Trophoblast cell (in vitro differentiated cells and primary cell): ENCODE data around the gene RNFT2.

Experiments used
- DNase-seq, 2 donors: peaks; one replicate each; pipeline ENCODE4 v3.0.0-alpha.2; 2016
- H2AFZ ChIP-seq: 2 replicates; pipeline ENCODE4 v1.6.1; 2013; ENCODE audit warnings: low read length, moderate library complexity, mild to moderate bottlenecking; ENCODE audit not compliant: insufficient read depth, poor library complexity
- H2AK5ac ChIP-seq: 2 replicates; pipeline ENCODE4 v1.6.1; 2013; ENCODE audit warnings: mild to moderate bottlenecking, low read length
- H2BK120ac ChIP-seq: 2 replicates; pipeline ENCODE4 v1.6.1; 2013; ENCODE audit warnings: low read length, mild to moderate bottlenecking, moderate library complexity; ENCODE audit not compliant: insufficient read depth, poor library complexity
- H2BK12ac ChIP-seq: 2 replicates; pipeline ENCODE4 v1.6.1; 2013; ENCODE audit warnings: mild to moderate bottlenecking, low read length, moderate library complexity
- H2BK5ac ChIP-seq: 2 replicates; pipeline ENCODE4 v1.6.1; 2013; ENCODE audit warnings: low read length, low read depth, moderate library complexity, mild to moderate bottlenecking; ENCODE audit not compliant: poor library complexity
- H3K14ac ChIP-seq: 2 replicates; pipeline ENCODE4 v1.6.1; 2013; ENCODE audit warnings: mild to moderate bottlenecking, low read length
- H3K18ac ChIP-seq: 2 replicates; pipeline ENCODE4 v1.6.1; 2013; ENCODE audit warnings: mild to moderate bottlenecking, low read length
- H3K23ac ChIP-seq: 2 replicates; pipeline ENCODE4 v1.6.1; 2013; ENCODE audit warnings: low read length
- H3K27ac ChIP-seq: 2 replicates; pipeline ENCODE4 v1.5.1; 2013; ENCODE audit warnings: low read depth, mild to moderate bottlenecking, inconsistent platforms, low read length, moderate library complexity
- H3K27me3 ChIP-seq: 2 replicates; pipeline ENCODE4 v1.6.1; 2013; ENCODE audit warnings: inconsistent platforms, mild to moderate bottlenecking, low read length, moderate library complexity; ENCODE audit not compliant: insufficient read depth
- H3K36me3 ChIP-seq, 2 experiments: 1 replicate in 1 of 2; 2 replicates in 1 of 2; pipeline ENCODE4 v1.6.1; 2013; ENCODE audit warnings: low read length in 2 of 2, mild to moderate bottlenecking in 2 of 2, moderate library complexity in 1 of 2; ENCODE audit not compliant: insufficient read depth in 2 of 2, control insufficient read depth in 1 of 2
- H3K4ac ChIP-seq: 2 replicates; pipeline ENCODE4 v1.6.1; 2013; ENCODE audit warnings: low read depth, mild to moderate bottlenecking, low read length, moderate library complexity
- H3K4me1 ChIP-seq, 2 experiments: 1 replicate in 1 of 2; 2 replicates in 1 of 2; pipeline ENCODE4 v1.6.1; 2013; ENCODE audit warnings: low read length in 2 of 2, mild to moderate bottlenecking in 2 of 2, moderate library complexity in 1 of 2; ENCODE audit not compliant: insufficient read depth in 2 of 2, control insufficient read depth in 1 of 2
- H3K4me2 ChIP-seq: 2 replicates; pipeline ENCODE4 v1.6.1; 2013; ENCODE audit warnings: inconsistent platforms, mild to moderate bottlenecking, low read length, moderate library complexity
- H3K4me3 ChIP-seq: 2 replicates; pipeline ENCODE4 v1.5.1; 2013; ENCODE audit warnings: mild to moderate bottlenecking, low read depth, low read length, inconsistent platforms
- H3K79me1 ChIP-seq: one replicate; pipeline ENCODE4 v1.6.1; 2013; ENCODE audit warnings: low read length
- H3K79me2 ChIP-seq: 2 replicates; pipeline ENCODE4 v1.6.1; 2013; ENCODE audit warnings: low read length, mild to moderate bottlenecking; ENCODE audit not compliant: control insufficient read depth, insufficient read depth, poor library complexity
- H3K9ac ChIP-seq: 2 replicates; pipeline ENCODE4 v1.6.1; 2013; ENCODE audit warnings: mild to moderate bottlenecking, low read length
- H3K9me3 ChIP-seq: 2 replicates; pipeline ENCODE4 v1.6.1; 2013; ENCODE audit warnings: low read depth, mild to moderate bottlenecking, control low read depth, inconsistent platforms, low read length; ENCODE audit not compliant: insufficient read depth
- H4K12ac ChIP-seq: 2 replicates; pipeline ENCODE4 v1.6.1; 2013; ENCODE audit warnings: low read depth, mild to moderate bottlenecking, low read length, moderate library complexity
- H4K8ac ChIP-seq: 2 replicates; pipeline ENCODE4 v1.6.1; 2013; ENCODE audit warnings: low read depth, mild to moderate bottlenecking, low read length, moderate library complexity
- H4K91ac ChIP-seq: one replicate; pipeline ENCODE4 v1.6.1; 2013; ENCODE audit warnings: low read depth, mild to moderate bottlenecking, low read length, moderate library complexity
- WGBS: extraction: QIAGEN DNeasy Blood & Tissue Kit; methylation state at CpG from one replicate; pipeline ENCODE4 v1.1.7; 2013; ENCODE audit warnings: missing lambda C conversion rate; ENCODE audit not compliant: insufficient read length, insufficient coverage; ENCODE audit errors: extremely low coverage; 5-methylcytosine and 5-hydroxymethylcytosine counted together

RNFT2 gene

DNA sequence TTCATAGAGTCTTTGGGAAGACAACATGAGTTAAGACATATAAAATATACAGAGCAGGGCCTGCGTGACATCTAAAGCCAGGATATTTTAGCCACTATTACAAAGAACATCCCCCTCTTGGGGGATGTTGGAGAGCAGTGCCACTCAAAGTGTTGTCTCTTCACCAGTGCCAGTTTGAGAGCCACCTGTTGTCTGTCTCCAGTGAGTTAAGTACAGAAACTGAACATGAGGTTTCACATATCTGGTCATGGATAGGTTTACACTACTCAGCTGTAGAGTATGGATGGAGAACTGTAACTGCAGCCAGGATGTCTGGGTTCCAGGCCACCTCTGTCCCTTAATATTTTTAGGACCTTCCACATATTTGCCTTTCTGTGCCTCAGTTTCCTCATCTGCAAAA lies 39.1 kb downstream of the RNFT2 start:
- no peak overlapping the region for H2AK5ac ChIP-seq
- H3K36me3 ChIP-seq: no peaks in the 10 kb centered on the region
- H3K14ac ChIP-seq: no peak overlapping the region
- no peaks in the 10 kb centered on the region for H3K27me3 ChIP-seq
- H3K4me1 ChIP-seq: no peaks in the 10 kb centered on the region
- H3K27ac ChIP-seq: no peak overlapping the region
- H3K4ac ChIP-seq: no peak overlapping the region
- H3K18ac ChIP-seq: no peak overlapping the region
- no peak overlapping the region for H4K12ac ChIP-seq
- H3K9ac ChIP-seq: no peak overlapping the region
- no CpG with 5 or more reads among the region's 1 CpG for WGBS
- no peak overlapping the region for H3K23ac ChIP-seq
- no peak for DNase-seq
- no peak overlapping the region for H2BK120ac ChIP-seq
- H4K8ac ChIP-seq: no peak overlapping the region
- H2BK5ac ChIP-seq: no peak overlapping the region
- no peaks in the 10 kb centered on the region for H3K79me1 ChIP-seq
- no peaks in the 10 kb centered on the region for H3K9me3 ChIP-seq
- H3K79me2 ChIP-seq: no peaks in the 10 kb centered on the region
- no peak overlapping the region for H2BK12ac ChIP-seq
- no peak overlapping the region for H4K91ac ChIP-seq
- no peak overlapping the region for H3K4me3 ChIP-seq
- H2AFZ ChIP-seq: no peak overlapping the region
- no peak overlapping the region for H3K4me2 ChIP-seq

DNA sequence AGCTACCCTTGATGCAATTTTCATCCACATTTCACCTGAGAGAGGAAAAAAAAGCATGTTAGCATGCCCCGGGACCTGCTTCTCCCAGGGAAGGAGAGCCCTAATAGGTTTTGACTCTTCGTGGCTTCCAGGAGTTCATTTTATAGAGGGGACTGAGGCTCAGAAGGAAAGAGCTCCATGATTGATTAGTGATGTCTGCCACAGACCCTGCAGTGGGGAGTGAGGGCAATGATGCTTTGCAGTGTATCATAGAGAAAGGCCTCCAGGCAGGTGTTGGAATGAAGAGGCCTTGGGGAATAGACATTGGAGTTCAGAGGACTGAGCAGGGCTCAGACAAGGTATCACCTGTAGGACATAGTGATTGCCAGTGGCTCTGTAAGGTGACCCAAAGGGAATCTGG lies 41.5 kb downstream of the RNFT2 start:
- no peaks in the 10 kb centered on the region for H3K79me1 ChIP-seq
- H3K27me3 ChIP-seq: no peaks in the 10 kb centered on the region
- no peaks in the 10 kb centered on the region for H3K9me3 ChIP-seq
- no peak overlapping the region for H3K4me3 ChIP-seq
- H3K4me1 ChIP-seq: no peaks in the 10 kb centered on the region
- no peak overlapping the region for H3K9ac ChIP-seq
- no peak overlapping the region for H2BK120ac ChIP-seq
- no peak for DNase-seq
- H4K12ac ChIP-seq: no peak overlapping the region
- no peak overlapping the region for H4K8ac ChIP-seq
- no peak overlapping the region for H3K23ac ChIP-seq
- H3K79me2 ChIP-seq: no peaks in the 10 kb centered on the region
- no peak overlapping the region for H3K14ac ChIP-seq
- H4K91ac ChIP-seq: no peak overlapping the region
- H3K18ac ChIP-seq: no peak overlapping the region
- no CpG with 5 or more reads among the region's 2 CpGs for WGBS
- no peak overlapping the region for H2AK5ac ChIP-seq
- no peak overlapping the region for H3K4ac ChIP-seq
- no peaks in the 10 kb centered on the region for H3K36me3 ChIP-seq
- H3K27ac ChIP-seq: no peak overlapping the region
- H3K4me2 ChIP-seq: no peak overlapping the region
- H2AFZ ChIP-seq: no peak overlapping the region
- H2BK12ac ChIP-seq: no peak overlapping the region
- H2BK5ac ChIP-seq: no peak overlapping the region

DNA sequence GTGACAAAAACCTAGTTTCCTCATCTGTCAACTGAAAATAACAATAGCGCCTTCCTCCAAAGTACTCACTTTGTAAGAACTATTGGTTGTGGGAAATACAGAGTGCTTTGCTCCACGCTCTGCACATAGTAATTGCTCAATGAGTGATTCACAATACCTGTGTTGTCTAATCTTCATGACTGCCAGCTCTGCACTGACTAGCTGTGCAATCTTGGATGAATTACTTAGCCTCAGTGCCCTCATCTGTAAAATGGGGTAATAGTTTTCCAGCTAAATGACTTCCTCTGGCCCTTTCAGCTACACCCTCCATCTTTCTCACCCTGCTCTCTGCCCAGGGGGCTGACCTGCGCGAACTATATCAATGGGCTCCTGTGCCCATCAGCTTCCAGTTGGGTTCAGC lies 42.8 kb downstream of the RNFT2 start:
- Histone ChIP-seq H4K91ac (no peak overlapping the region), H2BK12ac (no peak overlapping the region), H2BK120ac (no peak overlapping the region), H3K4ac (no peak overlapping the region), H3K4me1 (no peaks in the 10 kb centered on the region), H3K27ac (no peak overlapping the region), H3K36me3 (no peaks in the 10 kb centered on the region), H3K23ac (no peak overlapping the region), H4K8ac (no peak overlapping the region), H3K4me3 (no peak overlapping the region), H2BK5ac (no peak overlapping the region), H3K9me3 (no peaks in the 10 kb centered on the region), H3K79me1 (no peaks in the 10 kb centered on the region), H3K27me3 (no peaks in the 10 kb centered on the region), H4K12ac (no peak overlapping the region), H3K4me2 (no peak overlapping the region), H2AFZ (no peak overlapping the region), H2AK5ac (no peak overlapping the region), H3K79me2 (no peaks in the 10 kb centered on the region), H3K9ac (no peak overlapping the region), H3K14ac (no peak overlapping the region), H3K18ac (no peak overlapping the region)
- peak in 1 of 2 donors; percentile 62 for DNase-seq
- no CpG with 5 or more reads among the region's 4 CpGs for WGBS

DNA sequence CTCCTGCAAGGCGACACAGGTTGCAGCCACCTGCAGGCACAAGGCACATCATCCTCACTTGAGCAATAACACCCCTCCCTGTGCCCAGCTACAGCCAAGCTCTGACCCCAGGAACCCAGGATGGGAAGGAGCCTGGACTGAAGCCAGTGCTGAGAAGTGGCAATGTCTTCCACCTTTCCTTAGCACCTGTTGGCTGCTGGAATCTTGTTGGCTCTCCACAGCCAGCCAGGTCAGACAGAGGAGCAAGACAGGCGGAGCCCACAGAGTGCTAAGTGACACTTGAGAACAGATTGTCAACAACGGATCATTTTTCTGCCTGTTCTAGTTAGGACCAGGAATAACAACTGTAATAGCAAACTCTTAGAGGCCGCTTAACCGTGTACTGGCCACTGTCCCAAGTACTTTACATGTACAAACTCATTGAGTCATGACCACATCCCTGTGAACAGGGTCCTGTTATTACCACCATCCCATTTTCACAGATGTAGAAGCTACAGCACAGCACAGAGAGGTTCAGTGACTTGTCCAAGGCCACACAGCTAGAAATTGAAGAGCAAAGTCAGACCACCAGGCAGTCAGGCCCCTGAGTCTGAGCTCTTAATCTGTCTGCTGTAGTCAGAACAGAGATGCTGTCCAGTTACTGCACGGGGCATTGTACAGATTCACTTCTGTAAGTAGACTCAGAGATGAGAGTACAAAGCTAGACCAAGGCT lies 45.6 kb downstream of the RNFT2 start:
- H3K36me3 ChIP-seq: no peaks in the 10 kb centered on the region
- H4K8ac ChIP-seq: no peak overlapping the region
- H3K27me3 ChIP-seq: no peaks in the 10 kb centered on the region
- no peak overlapping the region for H2BK12ac ChIP-seq
- no peak overlapping the region for H4K91ac ChIP-seq
- no peak overlapping the region for H2BK120ac ChIP-seq
- H2AFZ ChIP-seq: no peak overlapping the region
- no peak overlapping the region for H3K18ac ChIP-seq
- no peak overlapping the region for H3K4ac ChIP-seq
- H3K79me1 ChIP-seq: no peaks in the 10 kb centered on the region
- H2AK5ac ChIP-seq: no peak overlapping the region
- H3K27ac ChIP-seq: no peak overlapping the region
- no peak overlapping the region for H3K4me2 ChIP-seq
- no peak overlapping the region for H3K4me3 ChIP-seq
- H3K9me3 ChIP-seq: no peaks in the 10 kb centered on the region
- no peak for DNase-seq
- WGBS: no CpG with 5 or more reads among the region's 6 CpGs
- H3K4me1 ChIP-seq: no peaks in the 10 kb centered on the region
- no peak overlapping the region for H3K23ac ChIP-seq
- H3K79me2 ChIP-seq: no peaks in the 10 kb centered on the region
- H3K9ac ChIP-seq: no peak overlapping the region
- no peak overlapping the region for H4K12ac ChIP-seq
- no peak overlapping the region for H2BK5ac ChIP-seq
- no peak overlapping the region for H3K14ac ChIP-seq
